ENCODE results near the gene SPRED3. TPM values are rescaled to one million over a fixed set of nuclear protein-coding genes. Genes with fewer than 3 reads are reported as not detected.

The SPRED3 gene
- total and polyA plus RNA-seq, 12 donors, result 0.06 to 3.3 (median 1.2) TPM; not detected in 1

- no peaks in the 10 kb centered on the region for H3K27me3 ChIP-seq
- H3K36me3 ChIP-seq (replicated peaks in 1 of 2), result no peaks in the 10 kb centered on the region
- H3K4me1 ChIP-seq (replicated peaks in 1 of 2), result peaks cover 0 to 11% of the 10 kb centered on the region in 2 donors
- no peaks in the 10 kb centered on the region for H3K9me3 ChIP-seq (replicated peaks in 1 of 3)
- H3K4me3 ChIP-seq, result no peak overlapping the region
- TF ChIP-seq CTCF (IDR thresholded peaks at IDR 0.05) (no peak), POLR2A (IDR thresholded peaks at IDR 0.05) (no peak)
- DNase-seq, result no peak
- intact Hi-C loops (cut with DNase I), result no loop called here
- no peak overlapping the region for H3K27ac ChIP-seq
- 78 to 85% (median 79%) methylated on average over 10 to 12 of the region's 12 CpGs for WGBS, 4 donors
Observed at GRCh38 chr19:38367041-38367440, 21.5 kb upstream of the SPRED3 start.

GRCh38 chr19:38369584-38369983 lies 18.9 kb upstream of the SPRED3 start:
- TF ChIP-seq POLR2A (IDR thresholded peaks at IDR 0.05) (no peak), CTCF (IDR thresholded peaks at IDR 0.05) (no peak)
- intact Hi-C loops (cut with DNase I), result no loop called here
- WGBS, 4 donors, result 80 to 90% (median 86%) methylated on average over 2 of the region's 2 CpGs
- Histone ChIP-seq H3K4me3 (no peak overlapping the region), H3K9me3 (replicated peaks in 1 of 3) (no peaks in the 10 kb centered on the region), H3K4me1 (replicated peaks in 1 of 2) (no peaks in the 10 kb centered on the region), H3K27ac (no peak overlapping the region), H3K27me3 (no peaks in the 10 kb centered on the region), H3K36me3 (replicated peaks in 1 of 2) (no peaks in the 10 kb centered on the region)
- no peak for DNase-seq

GRCh38 chr19:38370299-38370698 lies 18.2 kb upstream of the SPRED3 start:
- intact Hi-C loops (cut with DNase I), result loop anchor here in 1 of 2 donors (5.0 kb wide), 1 partner anchor 33 kb away; the partner anchor contains the start of gene CATSPERG
- DNase-seq, result no peak
- H3K36me3 ChIP-seq (replicated peaks in 1 of 2), result no peaks in the 10 kb centered on the region
- no peaks in the 10 kb centered on the region for H3K9me3 ChIP-seq (replicated peaks in 1 of 3)
- peaks cover 2 to 3% of the 10 kb centered on the region in 2 donors for H3K4me1 ChIP-seq (replicated peaks in 1 of 2)
- H3K27me3 ChIP-seq, result no peaks in the 10 kb centered on the region
- WGBS, 4 donors, result 66 to 80% (median 74%) methylated on average over 12 of the region's 12 CpGs
- H3K4me3 ChIP-seq, result no peak overlapping the region
- TF ChIP-seq POLR2A (IDR thresholded peaks at IDR 0.05) (no peak), CTCF (IDR thresholded peaks at IDR 0.05) (no peak)
- no peak overlapping the region for H3K27ac ChIP-seq

- Histone ChIP-seq H3K27ac (no peak overlapping the region), H3K4me1 (replicated peaks in 1 of 2) (peaks cover 10% of the 10 kb centered on the region in 2 donors), H3K9me3 (replicated peaks in 1 of 3) (no peaks in the 10 kb centered on the region), H3K36me3 (replicated peaks in 1 of 2) (no peaks in the 10 kb centered on the region), H3K4me3 (no peak overlapping the region), H3K27me3 (no peaks in the 10 kb centered on the region)
- TF ChIP-seq POLR2A (IDR thresholded peaks at IDR 0.05) (no peak), CTCF (IDR thresholded peaks at IDR 0.05) (no peak)
- intact Hi-C loops (cut with DNase I), result loop anchor here in 1 of 2 donors (5.0 kb wide), 1 partner anchor 34 kb away; the partner anchor contains the start of gene CATSPERG
- WGBS, 4 donors, result 58 to 69% (median 68%) methylated on average over 6 of the region's 6 CpGs
- no peak for DNase-seq
Observed at GRCh38 chr19:38371081-38371480, 17.4 kb upstream of the SPRED3 start.

Measured in adrenal gland (tissue), 12 donors.